GM12875 (cell line): ENCODE data around the gene KRT17.
"Not testable (repeated sequence)": the region's sequence is repeated elsewhere in the genome, so short reads cannot be mapped to it uniquely, and the experiment has no call there.

Experiments used
- H3K4me3 ChIP-seq: one replicate; pipeline ENCODE4 v1.5.1; 2011; ENCODE audit warnings: low read depth, low read length, control low read depth
- TF ChIP-seq, protein P1 (sequence below): IDR thresholded peaks from 2 replicates; pipeline ENCODE4 v1.5.1; 2011; ENCODE audit warnings: low read depth, mild to moderate bottlenecking, control low read depth, inconsistent platforms, low read length, moderate library complexity, borderline replicate concordance; ENCODE audit not compliant: insufficient read depth

Gene KRT17

DNA sequence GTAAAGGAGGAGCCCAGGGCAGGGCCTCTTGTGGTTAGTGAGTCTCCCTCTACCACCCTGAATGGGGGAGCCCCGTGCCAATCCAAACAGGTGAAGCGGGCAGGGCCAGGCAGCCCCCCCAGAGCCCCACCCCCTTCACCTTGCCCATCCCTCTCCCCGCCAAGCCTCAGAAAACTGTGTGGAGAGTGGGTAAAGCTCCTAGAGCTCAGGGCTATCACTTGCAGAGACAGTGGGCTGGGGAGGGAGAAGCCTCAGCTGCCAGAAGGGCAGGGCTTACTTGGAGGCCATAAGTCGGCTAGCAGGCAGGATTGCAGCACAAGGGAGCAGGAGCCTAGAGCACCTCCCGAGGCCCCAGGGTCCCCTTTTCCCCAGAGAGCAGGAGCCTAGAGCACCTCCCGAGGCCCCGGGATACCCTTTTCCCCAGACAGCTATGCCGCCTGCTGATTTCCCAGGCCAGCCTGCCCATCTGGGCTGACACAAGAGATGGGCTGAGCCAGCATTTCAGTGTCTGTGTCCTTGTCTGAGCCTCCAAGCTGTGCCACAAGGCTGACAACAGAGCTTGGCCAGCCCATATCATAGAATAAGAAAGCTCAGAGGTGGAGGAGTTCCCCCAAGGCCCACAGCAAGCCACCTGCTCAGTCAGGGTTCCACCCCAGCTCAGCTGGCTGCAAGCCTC lies 30.9 kb downstream of the KRT17 start:
- TF ChIP-seq, protein P1, sequence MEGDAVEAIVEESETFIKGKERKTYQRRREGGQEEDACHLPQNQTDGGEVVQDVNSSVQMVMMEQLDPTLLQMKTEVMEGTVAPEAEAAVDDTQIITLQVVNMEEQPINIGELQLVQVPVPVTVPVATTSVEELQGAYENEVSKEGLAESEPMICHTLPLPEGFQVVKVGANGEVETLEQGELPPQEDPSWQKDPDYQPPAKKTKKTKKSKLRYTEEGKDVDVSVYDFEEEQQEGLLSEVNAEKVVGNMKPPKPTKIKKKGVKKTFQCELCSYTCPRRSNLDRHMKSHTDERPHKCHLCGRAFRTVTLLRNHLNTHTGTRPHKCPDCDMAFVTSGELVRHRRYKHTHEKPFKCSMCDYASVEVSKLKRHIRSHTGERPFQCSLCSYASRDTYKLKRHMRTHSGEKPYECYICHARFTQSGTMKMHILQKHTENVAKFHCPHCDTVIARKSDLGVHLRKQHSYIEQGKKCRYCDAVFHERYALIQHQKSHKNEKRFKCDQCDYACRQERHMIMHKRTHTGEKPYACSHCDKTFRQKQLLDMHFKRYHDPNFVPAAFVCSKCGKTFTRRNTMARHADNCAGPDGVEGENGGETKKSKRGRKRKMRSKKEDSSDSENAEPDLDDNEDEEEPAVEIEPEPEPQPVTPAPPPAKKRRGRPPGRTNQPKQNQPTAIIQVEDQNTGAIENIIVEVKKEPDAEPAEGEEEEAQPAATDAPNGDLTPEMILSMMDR: no peak

DNA sequence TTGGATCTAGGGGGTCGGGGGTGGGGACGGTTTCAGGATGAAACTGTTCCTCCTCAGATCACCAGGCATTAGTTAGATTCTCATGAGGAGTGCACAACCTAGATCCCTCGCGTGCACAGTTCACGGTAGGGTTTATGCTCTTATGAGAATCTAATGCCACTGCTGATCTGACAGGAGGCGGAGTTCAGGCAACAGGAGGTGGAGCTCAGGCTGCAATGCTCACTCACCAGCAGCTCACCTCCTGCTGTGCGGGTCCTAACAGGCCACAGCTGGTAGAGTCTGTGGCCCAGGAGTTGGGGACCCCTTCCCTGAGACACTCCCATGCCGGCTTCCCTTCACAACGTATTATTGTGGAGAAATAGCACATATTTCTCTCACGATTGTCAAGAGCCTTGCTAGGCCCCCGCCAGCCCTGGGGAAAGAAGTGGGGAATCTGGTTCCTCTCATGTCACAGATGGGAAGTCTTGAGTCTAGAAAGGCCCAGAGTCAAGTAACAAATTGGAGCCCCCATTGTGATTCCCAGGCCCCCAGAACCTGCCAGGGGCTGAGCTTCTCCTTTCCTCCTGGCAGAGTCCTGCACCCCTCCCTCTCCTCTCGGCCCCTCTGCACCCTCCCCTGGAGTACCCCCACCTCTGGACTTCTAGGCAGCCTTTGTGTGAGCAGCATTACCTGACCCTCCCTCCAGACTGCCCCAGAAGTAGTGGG lies 31.6 kb downstream of the KRT17 start:
- H3K4me3 ChIP-seq: no peak overlapping the region
- TF ChIP-seq, protein P1: no peak

More for the DNA sequence above, 30.9 kb downstream of the KRT17 start:
- no peak overlapping the region for H3K4me3 ChIP-seq

DNA sequence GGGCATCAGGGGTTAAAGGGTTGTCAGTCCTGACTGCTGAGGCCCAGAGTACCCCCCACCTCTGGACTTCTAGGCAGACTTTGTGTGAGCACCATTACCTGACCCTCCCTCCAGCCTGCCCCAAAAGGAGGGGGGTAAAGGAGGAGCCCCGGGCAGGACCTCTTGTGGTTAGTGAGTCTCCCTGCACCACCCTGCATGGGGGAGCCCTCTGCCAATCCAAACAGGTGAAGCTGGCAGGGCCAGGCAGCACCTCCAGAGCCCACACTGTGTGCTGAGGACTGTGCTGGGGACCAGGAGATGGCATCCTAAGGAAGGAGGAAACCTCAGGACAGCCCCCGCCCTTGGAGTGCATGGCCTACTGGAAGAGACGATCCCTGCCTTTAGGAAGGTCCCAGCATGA lies 35.1 kb downstream of the KRT17 start:
- no peak overlapping the region for H3K4me3 ChIP-seq
- TF ChIP-seq, protein P1: no peak

DNA sequence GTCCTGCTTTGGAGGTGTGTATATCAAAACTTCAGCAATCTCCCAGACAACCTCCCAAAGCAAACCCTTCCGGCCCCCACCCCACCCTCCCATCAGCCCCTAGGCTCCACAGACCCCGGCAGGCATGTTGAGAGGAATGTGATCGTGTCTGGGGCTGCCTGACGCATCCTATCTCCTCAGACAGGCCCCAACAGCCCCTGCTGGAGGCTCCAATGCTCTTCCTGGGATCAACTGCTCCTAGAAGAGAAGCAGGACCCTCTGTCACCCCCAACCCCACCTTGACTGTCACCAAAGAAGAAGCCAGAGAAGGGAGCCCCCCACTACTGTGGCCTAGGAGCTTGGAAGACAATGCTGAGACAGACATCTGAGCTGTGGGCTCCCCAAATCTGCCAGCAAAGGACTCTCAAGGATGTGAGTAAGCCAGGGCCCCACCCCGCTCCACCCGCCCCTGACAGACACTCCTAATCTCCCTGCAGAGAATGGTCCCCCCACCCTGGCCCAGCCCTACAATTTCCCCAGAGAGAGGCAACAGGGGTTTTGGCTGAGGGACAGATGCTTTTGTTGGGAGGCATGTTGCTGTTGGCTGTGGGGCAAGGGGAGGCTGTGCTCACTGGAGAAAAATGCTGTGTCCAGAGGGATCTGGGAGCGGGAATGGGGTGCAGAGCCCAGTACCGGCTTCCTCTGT lies 36.1 kb downstream of the KRT17 start:
- H3K4me3 ChIP-seq: no peak overlapping the region
- TF ChIP-seq, protein P1: no peak

DNA sequence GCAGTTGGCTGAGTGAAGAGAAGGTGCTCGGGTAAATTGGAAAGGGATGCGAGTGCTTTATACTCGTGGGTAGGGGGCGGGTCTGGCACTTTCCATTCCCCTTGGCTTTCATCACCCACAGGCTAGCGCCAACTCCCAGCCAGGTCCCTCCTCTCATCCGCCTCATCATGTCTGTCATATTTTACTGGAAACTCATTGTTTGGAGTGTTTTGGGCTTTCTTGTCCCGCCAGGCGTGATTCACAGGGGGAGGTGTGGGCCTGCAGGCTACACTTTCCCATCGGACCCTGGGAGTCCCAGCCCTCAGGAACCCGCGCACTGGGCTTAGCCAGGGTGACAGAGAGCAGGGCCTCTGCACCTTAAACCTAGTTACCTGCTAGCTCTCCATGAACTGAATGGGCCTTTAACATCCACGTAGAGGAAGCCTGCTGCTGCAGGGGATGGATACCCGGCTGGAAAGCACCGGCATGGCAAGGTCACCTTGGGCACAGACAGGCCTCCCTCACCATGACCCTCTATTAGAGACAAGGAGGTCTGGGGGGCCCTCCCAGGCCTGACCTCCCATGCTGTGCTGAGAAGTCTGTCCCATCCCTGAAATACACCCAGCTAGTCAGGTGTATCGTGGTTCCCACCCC lies 37.4 kb downstream of the KRT17 start, which contains the start of gene KRT14:
TSS of gene KRT14 (minus strand) at position 33 of the 633 bp plus-strand sequence. CDS start 61 bp downstream, outside the sequence.
- H3K4me3 ChIP-seq: no peak within 1 kb of the TSS
- TF ChIP-seq, protein P1: no peak

DNA sequence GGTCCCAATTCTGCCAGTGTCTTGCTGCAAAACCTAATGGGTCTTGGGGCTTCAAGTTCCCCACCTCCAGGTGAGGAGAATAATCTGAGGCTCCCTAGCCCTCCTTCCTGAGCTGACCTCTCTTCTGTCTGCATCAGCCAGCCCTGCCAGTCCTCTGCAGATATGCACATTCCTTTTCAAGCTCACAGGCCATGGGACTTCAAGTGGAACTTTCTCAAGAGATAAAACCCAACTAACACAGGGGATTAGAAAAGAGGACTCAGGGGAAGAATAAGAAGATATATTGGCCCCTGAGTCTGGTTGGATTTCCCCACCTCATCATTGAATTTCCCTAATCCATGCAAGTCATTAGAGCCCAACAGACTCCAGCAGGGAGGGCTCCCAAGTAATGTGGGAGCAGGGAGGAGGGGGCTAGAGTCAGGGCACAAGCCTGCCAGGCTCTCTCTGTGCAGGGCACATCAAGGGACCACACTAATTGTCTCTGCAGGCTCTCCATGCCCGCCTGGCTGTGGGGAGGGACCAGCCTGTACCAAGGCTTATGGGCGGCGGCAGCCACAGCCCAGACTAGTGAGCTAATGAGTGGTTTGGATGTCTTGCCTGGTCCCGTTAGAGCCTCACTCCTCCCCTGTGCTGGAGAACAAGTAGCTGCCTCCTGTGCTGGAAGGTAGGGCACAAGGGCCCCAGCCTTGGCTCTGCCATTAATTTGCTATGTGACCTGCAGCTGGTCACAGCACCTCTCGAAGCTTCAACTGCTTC lies 38.9 kb downstream of the KRT17 start:
- H3K4me3 ChIP-seq: no peak overlapping the region
- TF ChIP-seq, protein P1: no peak

DNA sequence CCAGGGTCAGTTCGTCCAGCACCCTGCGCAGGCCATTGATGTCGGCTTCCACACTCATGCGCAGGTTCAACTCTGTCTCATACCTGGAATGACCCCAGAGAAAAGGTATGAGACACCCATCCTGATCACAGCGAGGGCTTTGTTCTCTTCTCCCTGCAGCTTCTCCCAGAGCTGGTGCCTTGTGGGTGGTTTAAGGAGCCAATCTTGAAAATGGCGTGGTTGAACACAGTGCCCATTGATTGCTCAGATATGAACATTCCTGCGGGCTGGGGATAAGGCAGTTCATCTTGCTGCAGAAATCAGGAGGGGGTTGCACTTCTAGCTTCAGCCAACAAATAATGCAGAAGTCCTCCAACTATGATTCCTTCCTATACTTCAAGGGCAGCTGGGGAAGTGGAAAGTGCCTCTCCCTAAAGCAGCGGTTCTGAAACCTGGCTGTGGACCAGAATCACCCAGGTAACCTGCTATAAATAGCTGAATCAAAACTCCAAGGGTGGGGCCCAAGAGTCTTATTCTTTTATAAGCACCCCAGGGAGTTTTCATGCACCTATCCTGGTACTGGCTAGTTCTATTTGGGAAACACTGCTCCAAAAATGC lies 39.9 kb downstream of the KRT17 start:
- H3K4me3 ChIP-seq: not testable (repeated sequence)
